ENCODE results near the gene GALNT17.

Gene GALNT17

DNA sequence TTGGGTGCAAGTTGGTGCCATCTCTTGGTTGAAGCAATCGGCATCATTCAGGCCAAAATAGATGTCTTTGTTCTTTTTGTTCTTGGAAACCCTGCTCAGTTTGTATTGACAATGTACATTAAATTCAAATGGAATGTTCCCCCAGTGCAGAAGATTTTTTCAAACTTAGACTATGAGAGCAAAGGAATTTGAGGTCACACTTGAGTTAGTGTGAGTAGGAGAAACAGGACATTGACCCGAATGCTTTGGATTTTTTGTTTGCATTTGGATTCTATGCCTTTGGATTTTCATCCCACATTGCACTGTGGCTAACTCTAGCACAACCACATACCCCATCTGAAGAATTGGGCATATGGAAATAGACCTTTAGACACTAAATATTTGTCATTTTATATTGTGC lies 480.0 kb downstream of the GALNT17 start:
- Histone ChIP-seq H3K4me1 (peaks cover 0 to 3% (median 0%) of the 10 kb centered on the region in 10 experiments; a peak in 1 of 20 replicates), H3K27ac (no peak overlapping the region), H3K4me3 (no peak overlapping the region), H3K9me3 (replicated peaks in 1 of 11) (peaks cover 0 to 16% (median 5%) of the 10 kb centered on the region in 11 experiments; a peak in 9 of 22 replicates), H4K20me1 (no peaks in the 10 kb centered on the region), H3K27me3 (no peaks in the 10 kb centered on the region), H3K4me2 (no peak overlapping the region), H3K36me3 (no peaks in the 10 kb centered on the region), H3K9ac (no peak overlapping the region)
- no peak for TF ChIP-seq Cebpa-rat (IDR thresholded peaks at IDR 0.05)

DNA sequence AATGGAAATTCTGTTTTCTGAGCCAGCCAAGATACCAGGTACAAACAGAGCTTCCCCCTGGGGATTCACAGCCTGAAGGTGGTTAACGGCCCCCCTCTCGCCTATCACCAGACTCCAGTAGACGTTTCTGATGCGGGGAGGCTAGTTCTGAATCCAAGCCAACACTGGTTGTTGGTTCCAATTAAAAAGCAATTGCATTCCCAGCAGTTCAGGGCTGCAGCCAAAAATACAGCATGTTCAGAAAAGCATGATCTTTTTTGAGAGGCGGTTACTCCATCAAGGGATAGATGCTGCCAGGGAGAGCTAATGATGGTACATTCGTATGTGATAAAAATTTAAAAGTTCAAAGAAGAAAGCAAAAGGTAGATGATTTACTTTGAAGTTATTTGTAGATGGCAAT lies 481.0 kb downstream of the GALNT17 start:
- no peak overlapping the region for H3K9ac ChIP-seq
- no peak for TF ChIP-seq Cebpa-rat (IDR thresholded peaks at IDR 0.05)
- H3K4me1 ChIP-seq = peaks cover 0 to 3% (median 0%) of the 10 kb centered on the region in 10 experiments; a peak in 1 of 20 replicates
- H3K4me2 ChIP-seq = no peak overlapping the region
- no peaks in the 10 kb centered on the region for H3K27me3 ChIP-seq
- no peaks in the 10 kb centered on the region for H3K36me3 ChIP-seq
- peaks cover 0 to 7% (median 2%) of the 10 kb centered on the region in 11 experiments; a peak in 9 of 22 replicates for H3K9me3 ChIP-seq (replicated peaks in 1 of 11)
- no peak overlapping the region for H3K4me3 ChIP-seq
- no peak overlapping the region for H3K27ac ChIP-seq
- H4K20me1 ChIP-seq = no peaks in the 10 kb centered on the region

DNA sequence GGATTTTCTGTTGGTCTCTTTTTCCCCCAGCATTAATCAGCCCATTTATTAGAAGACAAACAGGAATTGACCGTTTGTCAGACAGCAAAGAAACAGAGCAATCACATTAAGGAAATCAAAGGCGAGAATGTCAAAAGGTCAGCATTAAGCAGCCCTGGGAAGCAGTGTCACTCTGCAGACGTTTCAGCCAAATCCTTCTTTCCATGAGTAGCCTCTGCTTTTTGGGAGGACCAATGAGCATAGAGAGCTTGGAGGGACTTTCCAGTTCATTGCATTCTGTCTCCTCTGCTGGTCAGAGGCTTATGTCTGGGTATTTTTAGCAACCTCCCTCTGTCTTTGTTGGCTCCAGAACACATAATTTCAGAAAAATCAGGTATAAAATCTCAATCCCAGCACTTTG lies 481.4 kb downstream of the GALNT17 start:
- H3K27me3 ChIP-seq = no peaks in the 10 kb centered on the region
- TF ChIP-seq Cebpa-rat (IDR thresholded peaks at IDR 0.05) = no peak
- H3K9ac ChIP-seq = no peak overlapping the region
- H3K4me1 ChIP-seq = peaks cover 0 to 3% (median 0%) of the 10 kb centered on the region in 10 experiments; a peak in 1 of 20 replicates
- no peaks in the 10 kb centered on the region for H4K20me1 ChIP-seq
- H3K4me2 ChIP-seq = no peak overlapping the region; a peak in 1 of 22 replicates
- H3K4me3 ChIP-seq = no peak overlapping the region
- no peak overlapping the region for H3K27ac ChIP-seq
- H3K9me3 ChIP-seq (replicated peaks in 1 of 11) = peaks cover 0 to 3% (median 0%) of the 10 kb centered on the region in 11 experiments; a peak in 3 of 22 replicates
- H3K36me3 ChIP-seq = no peaks in the 10 kb centered on the region

DNA sequence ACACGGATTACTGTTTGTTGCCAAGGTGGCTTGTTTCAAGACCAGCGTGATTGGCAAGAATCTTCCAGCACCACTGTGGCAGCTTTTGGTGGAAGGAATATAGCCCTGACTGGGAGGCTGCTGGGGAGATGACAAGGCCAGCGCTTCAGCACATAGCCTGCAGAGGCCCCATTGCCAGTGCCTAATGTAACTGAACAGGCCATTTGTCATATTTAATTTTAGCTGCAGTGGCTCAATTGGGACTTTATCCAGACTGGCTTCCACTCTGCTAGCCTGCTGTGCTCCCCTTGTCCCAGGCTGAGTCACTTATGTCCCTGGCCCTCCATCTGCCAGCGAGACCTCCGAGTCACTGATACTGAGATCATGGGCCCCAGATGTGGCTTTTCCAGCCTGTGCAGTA lies 483.1 kb downstream of the GALNT17 start:
- no peak overlapping the region for H3K27ac ChIP-seq
- no peak overlapping the region for H3K4me2 ChIP-seq
- no peak for TF ChIP-seq Cebpa-rat (IDR thresholded peaks at IDR 0.05)
- no peaks in the 10 kb centered on the region for H3K27me3 ChIP-seq
- H3K9ac ChIP-seq = no peak overlapping the region
- peaks cover 0 to 3% (median 0%) of the 10 kb centered on the region in 10 experiments; a peak in 1 of 20 replicates for H3K4me1 ChIP-seq
- no peaks in the 10 kb centered on the region for H4K20me1 ChIP-seq
- no peak overlapping the region for H3K4me3 ChIP-seq
- H3K9me3 ChIP-seq (replicated peaks in 1 of 11) = peaks cover 0 to 5% (median 0%) of the 10 kb centered on the region in 11 experiments; a peak in 2 of 22 replicates
- H3K36me3 ChIP-seq = no peaks in the 10 kb centered on the region

DNA sequence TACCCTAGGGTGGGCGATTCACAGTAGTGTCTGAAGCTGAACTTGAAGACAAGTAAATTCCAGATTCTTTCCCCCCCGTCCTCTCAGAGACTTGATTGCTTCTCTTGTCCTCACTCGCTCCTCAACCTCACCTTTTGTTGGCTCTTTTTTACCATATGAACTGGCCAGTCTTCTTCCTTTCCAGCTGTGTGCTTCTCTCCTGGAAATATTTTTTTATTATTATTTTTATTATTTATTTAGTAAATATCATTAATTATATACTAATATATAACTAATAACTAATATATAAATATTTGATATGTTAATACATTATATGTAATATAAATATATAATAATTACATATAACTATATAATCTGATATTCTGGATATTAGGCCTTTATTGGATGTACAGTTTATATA lies 484.3 kb downstream of the GALNT17 start:
- Histone ChIP-seq H3K27me3 (no peaks in the 10 kb centered on the region), H3K9me3 (replicated peaks in 1 of 11) (peaks cover 0 to 5% (median 0%) of the 10 kb centered on the region in 11 experiments; a peak in 2 of 22 replicates), H3K36me3 (no peaks in the 10 kb centered on the region), H3K4me2 (no peak overlapping the region), H3K27ac (no peak overlapping the region), H3K4me3 (no peak overlapping the region), H3K9ac (no peak overlapping the region), H3K4me1 (peaks cover 0 to 3% (median 0%) of the 10 kb centered on the region in 10 experiments; a peak in 1 of 20 replicates), H4K20me1 (no peaks in the 10 kb centered on the region)
- TF ChIP-seq Cebpa-rat (IDR thresholded peaks at IDR 0.05) = no peak

DNA sequence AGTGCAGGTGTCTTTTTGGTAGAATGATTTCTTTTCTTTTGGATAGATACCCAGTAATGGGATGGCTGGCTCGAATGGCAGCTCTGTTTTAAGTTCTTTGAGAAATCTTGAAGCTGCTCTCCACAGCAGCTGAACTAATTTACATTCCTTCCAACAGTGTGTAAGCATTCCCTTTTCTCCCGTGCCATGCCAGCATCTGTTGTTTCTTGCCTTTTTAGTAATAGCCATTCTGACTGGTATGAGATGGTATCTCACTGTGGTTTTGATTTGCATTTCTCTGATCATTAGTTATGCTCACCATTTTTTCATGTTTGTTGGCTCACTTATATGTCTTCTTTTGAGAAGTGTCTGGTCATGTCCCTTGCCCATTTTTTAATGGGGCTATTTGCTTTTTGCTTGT lies 486.3 kb downstream of the GALNT17 start:
- TF ChIP-seq Cebpa-rat (IDR thresholded peaks at IDR 0.05) = no peak

DNA sequence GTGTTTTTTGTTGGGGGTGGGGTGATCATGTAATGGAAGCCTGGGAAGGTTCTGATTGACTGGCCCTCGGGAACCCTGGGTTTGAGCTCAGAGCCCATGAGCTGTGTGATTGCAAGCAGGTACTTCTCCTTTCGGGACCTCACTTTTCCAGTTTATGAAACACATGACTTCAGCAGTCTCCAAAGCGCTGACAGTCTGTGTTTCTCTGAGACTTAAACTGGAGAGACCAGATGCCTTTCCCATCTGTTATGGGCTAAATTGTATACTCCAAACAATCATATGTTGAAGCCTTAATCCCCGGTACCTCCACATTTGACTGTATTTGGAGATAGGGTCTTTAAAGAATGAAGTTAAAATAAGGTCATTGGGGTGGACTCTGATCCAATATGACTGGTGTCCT lies 493.6 kb downstream of the GALNT17 start:
- no peak overlapping the region for H3K27ac ChIP-seq
- H3K4me1 ChIP-seq = peaks cover 0 to 6% (median 0%) of the 10 kb centered on the region in 10 experiments; a peak in 1 of 20 replicates
- no peaks in the 10 kb centered on the region for H3K27me3 ChIP-seq
- H4K20me1 ChIP-seq = no peaks in the 10 kb centered on the region
- no peak overlapping the region for H3K9ac ChIP-seq
- peaks cover 0 to 4% (median 0%) of the 10 kb centered on the region in 11 experiments; a peak in 1 of 22 replicates for H3K9me3 ChIP-seq (replicated peaks in 1 of 11)
- H3K4me3 ChIP-seq = no peak overlapping the region
- no peak for TF ChIP-seq Cebpa-rat (IDR thresholded peaks at IDR 0.05)
- peak overlapping the region in 1 of 11 experiments; percentile 36; a peak in 1 of 22 replicates for H3K4me2 ChIP-seq
- no peaks in the 10 kb centered on the region for H3K36me3 ChIP-seq

More for the DNA sequence above, 486.3 kb downstream of the GALNT17 start:
- no peak overlapping the region for H3K4me2 ChIP-seq
- H3K4me3 ChIP-seq = no peak overlapping the region
- peaks cover 0 to 8% (median 0%) of the 10 kb centered on the region in 11 experiments; a peak in 3 of 22 replicates for H3K9me3 ChIP-seq (replicated peaks in 1 of 11)
- H3K9ac ChIP-seq = no peak overlapping the region
- H3K36me3 ChIP-seq = no peaks in the 10 kb centered on the region
- peaks cover 0 to 3% (median 0%) of the 10 kb centered on the region in 10 experiments; a peak in 1 of 20 replicates for H3K4me1 ChIP-seq
- no peaks in the 10 kb centered on the region for H4K20me1 ChIP-seq
- H3K27ac ChIP-seq = no peak overlapping the region
- H3K27me3 ChIP-seq = no peaks in the 10 kb centered on the region

DNA sequence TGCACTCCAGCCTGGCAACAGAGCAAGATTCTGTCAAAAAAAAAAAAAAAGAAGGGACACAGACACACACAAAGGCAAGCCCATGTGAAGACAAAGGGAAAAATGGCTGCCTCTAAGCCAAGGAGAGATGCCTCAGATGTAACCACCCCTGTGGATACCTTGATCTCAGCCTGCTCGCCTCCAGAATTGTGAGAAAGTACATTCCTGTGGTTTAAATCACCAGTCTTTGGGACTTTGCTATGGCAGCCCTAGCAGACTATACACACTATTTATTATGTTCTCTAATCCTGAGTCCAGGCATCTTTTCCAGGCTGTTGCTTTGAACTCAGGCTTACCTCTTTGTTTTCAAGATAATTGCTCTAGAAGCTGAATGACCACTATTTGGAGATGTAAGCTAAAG lies 494.3 kb downstream of the GALNT17 start:
- H3K4me2 ChIP-seq = no peak overlapping the region
- no peaks in the 10 kb centered on the region for H3K36me3 ChIP-seq
- no peak overlapping the region for H3K9ac ChIP-seq
- no peaks in the 10 kb centered on the region for H3K27me3 ChIP-seq
- no peak for TF ChIP-seq Cebpa-rat (IDR thresholded peaks at IDR 0.05)
- H4K20me1 ChIP-seq = no peaks in the 10 kb centered on the region
- H3K4me3 ChIP-seq = no peak overlapping the region
- H3K27ac ChIP-seq = no peak overlapping the region
- peaks cover 0 to 6% (median 0%) of the 10 kb centered on the region in 10 experiments; a peak in 1 of 20 replicates for H3K4me1 ChIP-seq
- H3K9me3 ChIP-seq (replicated peaks in 1 of 11) = peaks cover 0 to 4% (median 0%) of the 10 kb centered on the region in 11 experiments; a peak in 1 of 22 replicates

DNA sequence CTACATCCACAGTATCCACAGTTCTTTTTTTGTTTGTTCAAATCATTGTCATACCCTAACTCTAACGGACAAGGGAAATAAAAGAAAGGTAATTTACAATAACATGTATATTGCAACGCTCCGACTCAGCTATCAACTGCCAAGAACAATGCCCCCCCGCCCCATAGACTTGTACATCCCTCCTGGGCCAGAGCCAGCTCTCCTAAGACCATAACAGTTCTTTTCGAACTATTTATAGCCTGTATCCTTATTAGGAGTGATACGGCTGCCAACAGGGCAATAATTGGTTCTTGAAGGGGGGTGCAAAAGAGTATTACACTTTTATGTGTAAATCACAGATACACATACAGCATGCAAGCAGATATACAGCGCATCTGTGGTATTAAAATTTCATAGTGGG lies 495.7 kb downstream of the GALNT17 start:
- Histone ChIP-seq H3K4me2 (no peak overlapping the region), H3K9ac (no peak overlapping the region)
- no peak for TF ChIP-seq Cebpa-rat (IDR thresholded peaks at IDR 0.05)

DNA sequence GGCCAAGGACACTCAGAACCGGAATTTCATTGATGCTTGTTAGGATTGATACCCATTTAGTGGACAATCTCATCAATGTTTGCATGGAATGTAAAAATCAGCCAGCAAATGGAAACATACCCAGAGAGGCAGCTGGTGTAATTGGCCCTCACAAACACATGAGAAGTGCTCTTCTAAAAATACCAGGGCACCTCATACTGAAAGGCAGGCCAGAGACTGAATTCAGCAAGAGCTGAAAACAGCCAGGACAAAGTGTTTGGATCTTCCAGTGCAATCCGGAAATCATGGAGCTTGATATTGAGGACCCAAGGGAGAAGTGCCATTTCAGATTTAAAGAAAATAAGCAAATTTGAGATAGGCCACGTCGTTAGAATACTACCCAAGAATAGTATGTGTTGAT lies 498.6 kb downstream of the GALNT17 start:
- Histone ChIP-seq H3K9me3 (replicated peaks in 1 of 11) (no peaks in the 10 kb centered on the region), H3K27ac (no peak overlapping the region), H3K9ac (no peak overlapping the region), H3K27me3 (no peaks in the 10 kb centered on the region), H3K36me3 (no peaks in the 10 kb centered on the region), H3K4me1 (peaks cover 12 to 37% (median 25%) of the 10 kb centered on the region in 10 experiments), H3K4me2 (no peak overlapping the region), H4K20me1 (no peaks in the 10 kb centered on the region), H3K4me3 (no peak overlapping the region)
- TF ChIP-seq Cebpa-rat (IDR thresholded peaks at IDR 0.05) = no peak

More for the DNA sequence above, 495.7 kb downstream of the GALNT17 start:
- Histone ChIP-seq H3K9me3 (replicated peaks in 1 of 11) (no peaks in the 10 kb centered on the region), H4K20me1 (no peaks in the 10 kb centered on the region), H3K4me3 (no peak overlapping the region), H3K36me3 (no peaks in the 10 kb centered on the region), H3K4me1 (peaks cover 0 to 10% (median 3%) of the 10 kb centered on the region in 10 experiments; a peak in 15 of 20 replicates), H3K27ac (no peak overlapping the region), H3K27me3 (no peaks in the 10 kb centered on the region)

All from BLaER1 treated with 17β-estradiol and CSF1 and Interleukin-3, amounts not matched to agents 10 nM and 100 nM (cell line).